NCI-H2227 (cell line): Measurements from ENCODE around the gene REC8.

Source experiments
- DNase-seq: peaks from one replicate; lab custom pipeline; 2025; ENCODE audit not compliant: unreplicated experiment; lab: John Stamatoyannopoulos, UW

Gene REC8

DNA sequence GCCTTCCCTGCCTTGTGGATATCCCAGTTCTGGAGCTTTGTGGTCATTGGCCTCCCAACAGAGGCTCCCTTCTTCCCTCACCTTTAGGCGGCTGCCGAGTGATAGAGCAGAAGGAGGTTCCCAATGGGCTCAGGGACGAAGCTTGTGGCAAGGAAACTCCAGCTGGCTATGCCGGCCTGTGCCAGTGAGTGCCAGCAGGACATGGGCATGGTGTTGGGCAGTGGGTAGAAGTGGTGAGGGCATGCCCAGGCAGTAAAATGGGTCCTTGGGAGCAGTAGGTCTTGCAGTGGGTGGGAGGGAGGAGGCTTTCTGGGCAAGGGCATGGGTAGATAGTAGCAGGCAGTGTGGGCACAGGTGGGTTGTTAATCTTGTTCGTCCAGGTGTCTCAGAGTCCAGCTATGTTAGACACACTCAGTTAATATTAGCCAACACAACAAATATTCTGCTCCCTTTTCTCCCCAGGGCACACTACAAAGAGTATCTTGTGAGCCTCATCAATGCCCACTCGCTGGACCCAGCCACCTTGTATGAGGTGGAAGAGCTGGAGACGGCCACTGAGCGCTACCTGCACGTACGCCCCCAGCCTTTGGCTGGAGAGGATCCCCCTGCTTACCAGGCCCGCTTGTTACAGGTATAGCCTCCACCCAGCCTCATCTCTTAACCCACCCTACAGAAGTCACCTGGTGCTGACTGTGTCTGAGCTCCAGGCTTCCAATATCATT is 11.9 kb upstream of the REC8 start:
- no peak for DNase-seq

DNA sequence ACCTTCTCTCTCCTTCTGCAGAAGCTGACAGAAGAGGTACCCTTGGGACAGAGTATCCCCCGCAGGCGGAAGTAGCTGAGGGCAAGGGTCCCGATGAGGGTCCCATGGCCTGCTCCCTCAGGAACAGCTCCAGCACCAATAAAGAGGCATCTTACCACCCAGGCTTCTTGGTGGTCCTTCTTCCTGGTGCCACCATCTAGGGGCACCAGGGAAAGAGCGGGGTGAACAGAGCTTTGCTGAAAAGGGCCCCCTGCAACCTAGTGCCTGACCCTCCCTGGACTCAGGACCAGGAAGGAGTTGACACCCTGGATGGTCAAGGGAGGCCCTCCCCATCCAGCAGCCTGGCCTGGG is 11.4 kb upstream of the REC8 start:
- no peak for DNase-seq

DNA sequence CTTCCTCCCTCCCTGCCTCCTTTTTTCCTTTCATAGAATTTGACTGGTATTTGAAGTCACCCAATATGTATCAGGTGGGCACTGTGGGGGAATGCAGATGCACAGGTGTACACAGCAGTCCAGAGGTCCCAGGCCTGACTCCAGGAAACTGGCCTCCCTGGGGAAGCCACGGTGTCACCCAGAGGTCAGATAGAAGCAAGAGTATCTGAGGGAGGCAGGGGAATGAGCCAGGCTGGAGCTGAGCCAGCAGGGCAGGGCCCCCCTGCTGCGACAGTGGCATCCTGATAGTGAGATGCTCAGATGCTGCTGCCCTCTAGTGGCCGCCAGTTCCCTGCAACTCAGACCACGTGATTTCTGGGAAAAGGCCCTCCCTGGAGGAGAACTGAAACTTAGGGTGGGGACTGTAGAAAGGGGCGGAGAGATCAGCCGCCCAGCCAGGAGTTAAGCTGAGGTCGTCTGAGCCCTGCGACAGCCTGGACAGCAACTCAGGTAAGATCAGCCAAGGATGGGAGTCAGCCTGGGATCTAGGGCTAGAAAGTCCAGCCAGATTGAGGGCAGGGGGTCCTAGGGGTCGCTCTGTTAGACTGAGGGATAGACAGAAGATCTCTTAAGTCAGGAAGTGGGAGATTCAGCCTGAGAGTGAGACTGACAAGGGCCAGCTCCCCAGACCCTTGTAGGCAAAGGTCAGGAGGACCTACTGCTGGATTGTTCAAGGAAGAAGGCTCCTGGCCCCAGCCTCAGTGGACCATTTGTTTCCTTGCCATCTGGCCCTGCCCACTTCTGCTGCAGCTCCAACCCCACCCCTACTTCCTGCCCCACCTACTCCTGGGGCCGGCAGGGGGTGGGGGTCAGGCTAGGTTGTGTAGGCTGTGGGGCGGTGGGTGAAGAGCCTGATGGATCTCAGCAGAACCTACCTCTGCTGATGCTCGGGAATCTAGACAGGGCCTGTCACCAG is 10.8 kb upstream of the REC8 start, which contains the start of gene IRF9:
Gene IRF9, plus strand, starts transcription at position 416 of the 955 bp plus-strand sequence. CDS start 880 bp downstream, outside the sequence.
- peak; percentile 97 for DNase-seq

DNA sequence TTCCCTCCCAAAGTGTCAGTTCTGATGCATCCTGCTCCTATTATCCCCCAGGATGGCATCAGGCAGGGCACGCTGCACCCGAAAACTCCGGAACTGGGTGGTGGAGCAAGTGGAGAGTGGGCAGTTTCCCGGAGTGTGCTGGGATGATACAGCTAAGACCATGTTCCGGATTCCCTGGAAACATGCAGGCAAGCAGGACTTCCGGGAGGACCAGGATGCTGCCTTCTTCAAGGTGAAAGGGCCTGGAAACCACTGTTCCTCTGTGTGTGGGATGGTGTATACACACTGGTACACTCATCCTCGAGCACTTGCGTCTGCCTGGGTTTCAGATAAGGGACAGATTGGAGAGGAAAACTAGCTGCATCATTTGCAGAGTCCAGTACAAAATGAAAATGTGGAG is 9.8 kb upstream of the REC8 start:
- no peak for DNase-seq

DNA sequence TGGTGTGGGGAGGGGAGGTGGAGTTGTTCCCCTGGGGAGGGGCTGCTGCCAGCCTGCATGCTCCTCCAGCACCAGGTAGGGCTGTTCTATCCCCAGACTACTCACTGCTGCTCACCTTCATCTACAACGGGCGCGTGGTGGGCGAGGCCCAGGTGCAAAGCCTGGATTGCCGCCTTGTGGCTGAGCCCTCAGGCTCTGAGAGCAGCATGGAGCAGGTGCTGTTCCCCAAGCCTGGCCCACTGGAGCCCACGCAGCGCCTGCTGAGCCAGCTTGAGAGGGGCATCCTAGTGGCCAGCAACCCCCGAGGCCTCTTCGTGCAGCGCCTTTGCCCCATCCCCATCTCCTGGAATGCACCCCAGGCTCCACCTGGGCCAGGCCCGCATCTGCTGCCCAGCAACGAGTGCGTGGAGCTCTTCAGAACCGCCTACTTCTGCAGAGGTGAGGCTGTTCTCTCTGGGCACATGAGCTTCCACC is 7.3 kb upstream of the REC8 start:
- DNase-seq, result no peak

DNA sequence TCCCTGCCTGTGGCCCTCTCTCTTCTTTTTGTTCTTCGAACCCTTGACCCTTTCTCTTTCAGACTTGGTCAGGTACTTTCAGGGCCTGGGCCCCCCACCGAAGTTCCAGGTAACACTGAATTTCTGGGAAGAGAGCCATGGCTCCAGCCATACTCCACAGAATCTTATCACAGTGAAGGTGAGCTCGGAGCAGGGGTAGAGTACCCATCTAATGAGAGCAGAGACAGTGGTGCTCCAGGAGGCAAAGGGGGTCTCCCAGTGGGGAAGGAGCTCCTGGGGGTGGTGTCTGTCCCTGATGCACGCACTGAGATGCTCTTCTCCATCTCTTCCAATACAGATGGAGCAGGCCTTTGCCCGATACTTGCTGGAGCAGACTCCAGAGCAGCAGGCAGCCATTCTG is 6.1 kb upstream of the REC8 start:
- DNase-seq, result no peak

DNA sequence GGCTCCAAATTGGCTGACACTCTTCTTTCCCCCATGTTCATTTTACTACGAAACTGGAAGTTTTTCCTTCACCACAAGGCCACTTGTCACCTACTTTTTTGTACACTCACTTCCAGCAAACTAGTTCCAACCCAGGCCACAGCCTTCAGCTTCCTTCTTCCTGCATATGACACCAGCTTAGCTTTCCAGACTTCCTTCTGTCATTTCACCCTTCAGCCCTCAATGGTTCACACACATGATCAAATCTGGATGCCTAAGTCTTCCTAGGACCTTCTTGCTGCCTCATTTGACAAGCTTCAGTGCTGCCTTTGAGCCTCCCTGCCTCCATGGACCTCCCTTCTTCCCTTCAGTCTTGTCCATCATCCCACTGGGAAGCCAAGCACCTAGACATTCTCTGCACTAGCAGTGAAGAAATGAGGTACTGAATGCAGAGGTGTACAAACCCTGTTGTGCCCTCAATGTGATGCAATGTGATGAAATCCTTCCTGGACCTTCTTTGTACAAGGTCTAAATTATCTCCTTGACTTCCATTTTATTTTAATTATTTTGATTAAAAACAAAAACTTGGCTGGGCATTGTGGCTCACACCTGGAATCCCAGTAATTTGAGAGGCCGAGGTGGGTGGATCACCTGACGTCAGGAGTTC is 4.3 kb upstream of the REC8 start:
- no peak for DNase-seq

DNA sequence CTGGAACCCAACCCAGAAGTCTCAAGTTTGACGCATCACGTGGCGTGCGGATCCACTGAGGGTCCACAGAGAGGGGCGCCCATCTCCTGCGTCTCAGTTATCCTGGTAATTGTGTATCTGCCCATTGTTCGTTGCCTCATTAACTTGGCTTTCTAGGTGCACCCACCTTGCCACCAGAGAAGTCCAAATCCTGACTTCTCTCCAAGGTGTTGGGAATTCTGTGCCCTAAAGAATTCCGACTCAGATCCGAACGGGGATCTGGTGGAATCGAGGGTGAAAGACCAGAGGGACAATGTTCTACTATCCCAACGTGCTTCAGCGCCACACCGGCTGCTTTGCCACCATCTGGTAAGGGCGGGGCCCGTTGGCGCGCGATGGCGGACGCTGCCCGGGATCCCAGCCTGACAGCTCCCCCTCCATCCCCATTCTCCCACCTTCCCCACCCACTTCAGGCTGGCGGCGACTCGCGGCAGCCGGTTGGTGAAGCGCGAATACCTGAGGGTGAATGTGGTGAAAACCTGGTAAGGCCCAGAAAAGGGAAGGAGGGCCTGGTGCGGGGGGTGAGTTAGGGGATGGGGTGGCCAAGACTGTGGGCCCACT is 481 bp downstream of the REC8 start:
- DNase-seq, result peak; percentile 45

DNA sequence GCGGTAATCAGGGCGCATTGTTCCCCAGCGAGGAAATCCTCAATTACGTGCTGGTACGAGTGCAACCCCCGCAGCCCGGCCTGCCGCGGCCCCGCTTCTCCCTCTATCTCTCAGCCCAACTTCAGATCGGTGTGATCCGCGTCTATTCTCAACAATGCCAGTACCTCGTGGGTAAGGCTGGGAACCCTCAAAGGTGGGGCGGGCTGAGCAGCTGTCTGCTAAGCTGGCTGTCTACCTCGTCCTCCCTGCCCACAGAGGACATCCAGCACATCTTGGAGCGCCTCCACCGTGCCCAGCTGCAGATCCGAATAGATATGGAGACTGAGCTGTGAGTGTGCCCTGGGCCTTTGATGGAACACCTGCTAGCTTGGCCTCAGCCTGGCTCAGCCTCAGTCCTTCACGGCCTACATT is 996 bp downstream of the REC8 start:
- DNase-seq, result peak; percentile 27

DNA sequence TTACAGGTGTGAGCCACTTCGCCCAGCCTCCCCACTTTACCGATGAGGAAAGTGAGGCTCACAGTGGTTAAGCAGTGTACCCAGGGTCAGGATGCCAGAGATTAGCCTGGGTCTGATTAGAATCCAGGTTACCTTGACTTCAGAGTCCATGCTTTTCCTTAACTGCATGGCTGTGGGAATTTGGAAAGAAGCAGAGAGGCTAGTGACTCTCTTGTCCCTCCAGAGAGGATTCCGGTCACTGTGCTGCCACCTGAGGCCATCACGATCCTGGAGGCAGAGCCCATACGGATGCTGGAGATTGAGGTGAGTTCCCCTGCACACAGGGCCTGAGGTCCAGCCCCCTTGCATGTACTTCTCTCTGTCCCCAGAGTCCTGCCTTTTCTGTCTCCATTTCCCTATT is 4.7 kb downstream of the REC8 start:
- DNase-seq, result no peak

DNA sequence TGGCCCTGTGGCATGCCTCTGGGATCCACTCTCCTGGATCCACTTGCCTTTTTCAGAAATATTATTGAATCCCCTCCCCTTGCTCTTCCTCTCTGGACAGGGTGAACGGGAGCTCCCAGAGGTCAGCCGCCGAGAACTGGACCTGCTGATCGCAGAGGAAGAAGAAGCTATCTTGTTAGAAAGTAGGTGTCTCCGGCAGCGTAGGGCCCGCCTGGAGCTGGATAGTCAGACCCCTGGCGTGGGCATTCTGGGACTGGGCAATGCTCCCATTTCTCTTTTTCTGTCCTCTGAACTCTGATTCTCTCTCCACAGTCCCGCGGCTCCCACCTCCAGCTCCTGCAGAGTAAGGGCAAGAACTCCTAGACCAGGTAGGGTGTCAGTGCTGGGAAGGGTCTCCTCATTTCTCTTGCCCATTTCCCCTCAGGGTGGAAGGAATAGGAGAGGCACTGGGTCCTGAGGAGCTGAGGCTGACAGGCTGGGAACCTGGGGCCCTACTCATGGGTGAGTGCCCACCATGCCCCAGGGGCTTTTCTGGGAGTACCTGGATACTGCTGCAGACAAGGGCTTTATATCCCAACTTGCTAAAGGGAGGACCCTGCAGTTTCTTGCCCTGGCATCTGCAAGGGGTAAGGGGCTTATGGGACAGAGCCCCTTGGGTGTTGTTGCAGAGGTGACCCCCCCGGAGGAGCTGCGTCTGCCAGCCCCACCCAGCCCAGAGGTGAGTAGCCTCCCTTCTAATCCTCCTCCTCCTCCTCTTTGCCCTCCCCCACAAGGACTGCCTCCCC is 5.4 kb downstream of the REC8 start:
- DNase-seq, result no peak

DNA sequence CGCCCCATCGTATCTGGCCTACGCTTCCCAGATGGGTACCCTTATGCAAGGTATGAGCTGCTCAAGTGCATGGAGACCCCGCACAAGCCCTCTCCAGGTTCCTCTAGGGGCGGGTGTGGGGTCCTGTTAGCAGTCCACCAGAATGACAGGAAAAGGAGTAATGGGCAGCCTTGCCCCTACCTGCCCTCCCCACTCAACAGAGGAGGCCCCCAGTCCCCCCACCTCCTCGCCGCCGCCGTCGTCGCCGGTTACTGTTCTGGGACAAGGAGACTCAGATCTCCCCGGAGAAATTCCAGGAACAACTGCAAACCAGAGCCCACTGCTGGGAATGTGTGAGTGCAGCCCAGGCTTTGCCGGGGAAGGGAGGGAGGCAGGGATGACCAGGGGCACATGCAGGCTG is 6.0 kb downstream of the REC8 start:
- DNase-seq, result no peak

DNA sequence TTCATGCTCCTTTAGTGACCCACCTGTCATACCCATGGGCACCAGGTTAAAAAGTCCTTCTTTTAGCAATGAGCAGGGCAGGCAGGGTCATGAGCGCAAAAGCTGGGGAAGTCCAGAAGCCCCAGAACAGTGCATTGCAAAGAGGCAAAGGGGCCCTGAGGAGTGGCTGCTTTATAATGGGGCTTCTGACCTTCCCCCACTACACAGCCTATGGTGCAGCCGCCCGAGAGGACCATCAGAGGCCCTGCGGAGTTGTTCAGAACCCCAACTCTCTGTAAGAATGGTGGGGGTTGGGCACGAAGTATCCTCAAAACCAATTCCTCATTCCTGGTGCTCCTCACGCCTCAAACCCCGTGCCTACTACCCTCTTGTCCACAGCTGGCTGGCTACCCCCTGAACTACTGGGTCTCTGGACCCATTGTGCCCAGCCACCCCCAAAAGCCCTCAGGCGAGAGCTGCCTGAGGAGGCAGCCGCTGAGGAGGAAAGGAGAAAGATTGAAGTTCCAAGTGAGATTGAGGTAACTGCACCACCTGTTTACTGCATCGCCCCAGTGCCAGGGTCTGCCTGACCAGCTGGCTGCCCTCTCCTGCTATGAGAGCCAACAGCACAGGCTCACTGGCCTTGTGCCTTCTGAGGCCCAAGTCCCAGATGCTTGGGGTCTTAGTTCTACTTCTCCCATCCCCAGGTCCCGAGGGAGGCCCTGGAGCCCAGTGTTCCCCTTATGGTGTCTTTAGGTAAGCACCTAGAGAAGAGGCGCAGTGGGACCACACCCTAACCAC is 6.7 kb downstream of the REC8 start:
- DNase-seq, result no peak

DNA sequence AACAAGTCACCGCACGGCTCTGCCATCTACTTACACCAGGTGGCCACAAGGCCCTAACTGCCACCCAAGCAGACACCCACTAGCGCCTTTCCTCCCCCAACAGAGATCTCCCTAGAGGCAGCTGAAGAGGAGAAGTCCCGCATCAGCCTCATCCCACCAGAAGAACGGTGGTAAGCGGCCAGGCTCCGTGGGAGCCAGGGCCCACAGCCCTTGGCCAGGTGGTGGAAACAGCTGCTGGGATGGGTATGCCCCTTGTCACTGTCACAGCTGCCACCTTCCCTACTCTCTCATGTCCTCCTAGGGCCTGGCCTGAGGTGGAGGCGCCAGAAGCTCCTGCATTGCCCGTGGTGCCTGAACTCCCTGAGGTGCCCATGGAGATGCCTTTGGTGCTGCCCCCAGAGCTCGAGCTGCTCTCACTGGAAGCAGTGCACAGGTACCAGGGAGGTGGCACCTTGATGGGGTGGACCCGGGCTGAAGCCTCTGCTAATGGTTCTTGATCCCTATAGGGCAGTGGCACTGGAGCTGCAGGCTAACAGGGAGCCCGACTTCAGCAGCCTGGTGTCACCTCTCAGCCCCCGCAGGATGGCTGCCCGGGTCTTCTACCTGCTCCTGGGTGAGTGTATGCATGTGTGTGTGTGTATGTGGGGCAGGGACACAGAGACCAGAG is 7.5 kb downstream of the REC8 start:
- no peak for DNase-seq

DNA sequence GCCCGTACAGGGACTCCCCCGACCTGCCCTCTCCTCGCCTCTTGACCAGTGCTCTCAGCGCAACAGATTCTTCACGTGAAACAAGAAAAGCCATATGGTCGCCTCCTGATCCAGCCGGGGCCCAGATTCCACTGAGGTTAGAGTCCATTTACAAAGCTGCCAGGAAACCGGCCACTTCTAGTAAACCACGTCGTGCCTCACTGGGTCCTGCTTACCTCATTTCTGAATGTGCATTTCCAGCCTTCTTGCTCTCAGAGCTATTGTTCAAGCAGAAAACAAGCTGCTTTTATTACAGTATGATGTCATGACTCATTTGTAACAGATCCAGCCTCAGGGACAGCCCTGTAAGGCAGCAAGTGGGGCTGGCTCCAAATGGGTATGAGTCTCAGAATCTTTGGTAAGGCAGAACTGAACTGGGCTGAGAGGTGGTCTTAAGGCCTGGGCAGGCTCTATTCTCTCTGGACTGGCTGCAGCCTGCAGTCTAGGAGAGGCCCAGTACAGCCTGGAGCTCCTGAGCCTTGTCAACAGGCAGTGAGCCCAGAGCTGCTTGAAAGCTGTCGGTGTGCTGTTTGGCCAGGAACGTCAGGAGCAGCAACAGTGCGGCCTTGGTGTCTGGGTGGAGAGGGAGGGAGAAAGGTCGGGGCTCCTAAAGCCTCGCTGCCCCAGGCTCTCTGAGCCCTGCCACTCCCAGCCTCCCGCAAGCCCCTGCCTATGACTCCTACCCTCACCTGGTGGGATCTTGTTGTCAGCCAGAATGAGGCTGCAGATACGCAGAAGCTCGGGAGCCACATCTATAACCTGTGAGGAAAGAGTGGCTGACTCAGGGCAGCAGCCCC is 8.3 kb downstream of the REC8 start:
- no peak for DNase-seq

DNA sequence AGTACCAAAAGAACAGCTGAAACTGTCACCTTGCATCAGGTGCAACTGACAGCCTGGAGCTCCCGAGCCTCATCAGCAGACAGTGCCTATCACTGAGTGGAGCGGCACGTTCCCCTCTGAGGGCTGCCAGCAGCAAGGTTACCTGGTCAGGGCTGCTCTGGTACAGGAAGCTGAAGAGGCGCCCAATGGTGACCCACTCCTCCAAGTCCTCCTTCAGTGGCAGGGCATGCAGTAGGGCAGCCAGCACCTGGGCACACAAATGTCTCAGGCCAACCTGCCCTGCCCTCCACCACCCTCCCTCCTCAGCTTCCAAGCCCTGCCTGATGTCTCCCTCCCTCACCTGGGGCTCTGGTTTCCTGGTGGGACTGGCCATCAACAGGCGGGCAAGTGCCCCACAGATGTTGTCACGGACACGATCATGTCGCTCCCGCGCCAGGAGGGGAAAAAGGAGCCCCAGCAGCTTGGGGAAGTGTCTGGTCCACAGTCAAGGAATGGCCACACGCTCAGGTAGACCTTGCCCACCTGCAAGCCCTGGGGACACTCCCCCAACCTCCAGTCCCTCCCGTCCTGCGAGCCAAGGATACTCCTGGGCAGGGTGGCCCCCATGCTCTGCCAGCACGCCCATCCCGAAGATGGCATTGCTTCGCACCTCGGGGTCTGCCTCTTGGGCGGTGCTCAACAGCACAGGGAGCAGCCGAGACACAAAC is 9.6 kb downstream of the REC8 start:
- no peak for DNase-seq

DNA sequence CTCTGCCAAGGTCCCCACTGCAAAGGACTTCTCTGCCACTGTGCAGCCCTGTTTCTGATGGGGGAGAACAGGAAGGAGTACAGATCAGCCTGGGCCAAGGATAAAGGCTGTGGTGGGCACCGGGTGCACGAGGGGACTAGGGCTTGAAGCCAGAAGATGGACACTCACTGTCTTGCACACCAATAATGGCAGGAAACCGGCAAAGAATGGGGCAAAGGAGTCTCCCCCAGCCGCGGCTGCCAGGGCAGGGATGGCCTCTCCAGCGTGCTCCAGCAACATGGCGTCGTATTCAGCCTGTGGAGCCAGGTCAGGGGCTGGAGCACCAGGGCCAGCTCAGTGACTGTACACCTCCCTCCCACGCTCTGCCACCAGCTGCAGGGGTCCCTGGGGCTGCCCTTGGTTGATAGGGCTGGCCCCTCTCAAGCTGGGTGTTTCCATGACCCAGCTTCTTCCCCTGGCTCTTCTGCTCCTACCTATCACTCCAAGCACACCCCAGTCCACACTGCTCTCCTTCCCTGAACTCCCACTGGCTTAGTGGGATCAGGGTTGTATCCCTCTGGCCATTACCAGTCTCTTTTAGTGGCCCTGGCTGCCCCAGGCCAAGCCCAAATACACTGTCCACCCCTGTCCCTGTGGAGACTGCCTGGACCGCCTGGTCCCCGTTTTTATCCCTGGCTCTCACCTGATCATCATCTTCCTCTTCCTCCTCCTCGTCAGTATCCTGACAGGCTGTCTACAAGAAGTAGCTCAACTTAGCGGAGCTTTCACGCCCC is 10.4 kb downstream of the REC8 start:
- DNase-seq, result no peak
